Measurements from ENCODE around the gene DENR.
"Not testable (repeated sequence)": the region's sequence is repeated elsewhere in the genome, so short reads cannot be mapped to it uniquely, and the experiment has no call there.

The DENR gene, protein sequence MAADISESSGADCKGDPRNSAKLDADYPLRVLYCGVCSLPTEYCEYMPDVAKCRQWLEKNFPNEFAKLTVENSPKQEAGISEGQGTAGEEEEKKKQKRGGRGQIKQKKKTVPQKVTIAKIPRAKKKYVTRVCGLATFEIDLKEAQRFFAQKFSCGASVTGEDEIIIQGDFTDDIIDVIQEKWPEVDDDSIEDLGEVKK
- long read RNA-seq, donor 1, partial matches to known transcripts = 41 of 58 reads
- long read RNA-seq, donor 1, other reads (novel, unspliced or antisense) = 17 of 58 reads
- long read RNA-seq, donor 2, partial matches to known transcripts = 13 of 22 reads
- long read RNA-seq, donor 2, other reads (novel, unspliced or antisense) = 7 of 22 reads
- long read RNA-seq, donor 3, partial matches to known transcripts = 6 of 16 reads
- long read RNA-seq, donor 3, other reads (novel, unspliced or antisense) = 8 of 16 reads
- long read RNA-seq, donor 4, partial matches to known transcripts = 39 of 53 reads
- long read RNA-seq, donor 4, other reads (novel, unspliced or antisense) = 10 of 53 reads
- long read RNA-seq, donor 5, partial matches to known transcripts = 64 of 87 reads
- long read RNA-seq, donor 5, other reads (novel, unspliced or antisense) = 20 of 87 reads
- long read RNA-seq, donor 6, partial matches to known transcripts = 24 of 32 reads
- long read RNA-seq, donor 6, other reads (novel, unspliced or antisense) = 7 of 32 reads
- long read RNA-seq, donor 7, partial matches to known transcripts = 38 of 68 reads
- long read RNA-seq, donor 7, other reads (novel, unspliced or antisense) = 28 of 68 reads
- long read RNA-seq, donor 8, partial matches to known transcripts = 12 of 23 reads
- long read RNA-seq, donor 8, other reads (novel, unspliced or antisense) = 11 of 23 reads

- DNase-seq = peak; percentile 99
Measured at GRCh38 chr12:122752464-122753318, at the start of gene DENR. Gene DENR, plus strand, starts transcription at chr12:122752824. Its CDS starts 878 bp downstream, at chr12:122753702.

DNA sequence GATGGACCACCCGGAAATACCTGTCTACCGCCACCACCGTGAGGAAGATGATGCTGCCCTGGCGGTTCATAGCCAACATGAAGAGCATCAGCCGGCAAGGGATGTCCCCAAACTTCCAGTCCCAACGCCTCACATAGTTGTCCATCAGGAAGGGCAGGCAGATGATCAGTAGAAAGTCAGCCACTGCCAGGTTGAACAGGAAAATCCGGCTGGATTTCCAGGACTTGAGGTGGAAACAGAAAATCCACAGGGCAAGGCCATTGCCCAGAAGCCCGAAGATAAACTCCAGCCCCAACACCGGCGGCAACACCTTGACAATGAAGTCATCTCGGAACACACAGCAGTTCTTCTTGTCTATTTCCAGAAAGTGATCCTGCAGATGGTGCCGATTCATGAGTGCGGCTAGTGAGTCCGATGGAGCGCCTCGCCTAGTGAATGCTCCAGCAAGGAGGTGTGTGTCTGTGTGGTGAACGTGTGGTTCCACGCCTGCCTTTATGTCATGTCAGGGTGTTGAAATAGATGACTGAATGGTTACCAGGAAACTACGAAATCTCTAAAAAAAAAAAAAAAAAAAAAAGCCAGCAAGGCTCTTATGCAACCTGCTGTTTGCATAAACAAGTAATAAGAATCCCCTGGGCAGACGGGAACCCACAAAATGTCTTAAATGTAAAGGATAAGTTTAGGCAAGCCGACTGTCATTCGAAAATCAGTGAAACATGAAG lies 49.6 kb upstream of the DENR start, which contains the start of gene HCAR2:
HCAR2 (minus strand) TSS at position 468 of the 722 bp plus-strand sequence; CDS start at position 394, 74 bp downstream.
- DNase-seq = not testable (repeated sequence)

DNA sequence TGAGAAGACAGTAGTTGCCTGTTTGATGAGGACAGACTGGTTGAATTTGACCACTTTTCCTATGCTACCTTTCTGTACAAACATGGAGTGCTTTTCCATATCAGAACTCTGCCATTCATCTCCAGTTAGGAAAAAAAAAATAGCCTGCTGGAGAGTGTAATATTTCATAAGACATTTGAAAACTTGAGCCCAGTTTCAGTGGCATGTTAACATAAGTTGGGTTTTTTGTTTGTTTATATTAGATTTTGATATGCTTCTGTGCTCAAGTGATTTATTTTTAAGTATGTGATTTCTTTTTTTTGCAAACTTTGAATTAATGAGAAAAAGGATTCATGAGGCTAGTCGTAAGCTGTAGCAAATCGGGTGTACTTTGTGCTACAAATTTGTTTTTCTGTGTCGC lies 48.8 kb upstream of the DENR start:
- not testable (repeated sequence) for DNase-seq

DNA sequence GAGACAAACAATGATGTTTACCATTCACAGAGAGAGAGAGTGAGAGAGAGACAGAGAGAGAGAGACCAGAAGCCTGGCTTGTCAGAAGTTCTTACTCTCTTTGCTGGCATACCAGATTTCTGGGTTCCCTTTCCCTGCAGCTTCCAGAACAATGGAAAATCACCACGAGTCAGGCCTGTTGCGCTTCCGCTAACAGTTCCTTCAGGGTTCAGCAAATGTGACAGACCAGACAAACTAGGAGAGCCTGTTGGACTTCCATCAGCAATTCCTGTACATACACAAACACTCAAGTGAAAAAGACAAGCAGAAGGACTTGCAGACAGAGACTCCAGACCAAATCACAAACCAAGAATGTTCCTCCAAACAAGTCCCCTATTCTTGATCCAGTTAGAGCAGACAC lies 43.3 kb upstream of the DENR start:
- DNase-seq = not testable (repeated sequence)

DNA sequence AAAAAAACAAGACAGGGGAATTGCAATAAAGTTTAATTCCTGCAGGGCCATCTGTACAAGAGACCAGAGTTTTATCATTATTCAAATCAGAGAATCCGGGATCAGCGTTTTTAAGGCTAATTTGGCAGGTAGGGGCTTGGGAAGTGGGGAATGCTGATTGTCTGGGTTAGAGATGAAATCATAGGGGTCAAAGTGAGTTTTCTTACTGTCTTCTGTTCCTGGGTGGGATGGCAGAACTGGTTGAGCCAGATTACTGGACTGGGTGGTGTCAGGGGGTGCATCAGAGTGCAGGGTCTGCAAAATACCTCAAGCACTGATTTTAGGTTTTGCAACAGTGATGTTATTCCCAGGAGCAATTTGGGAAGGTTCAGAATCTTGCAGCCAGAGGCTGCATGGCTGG lies 42.3 kb upstream of the DENR start:
- DNase-seq = not testable (repeated sequence)

DNA sequence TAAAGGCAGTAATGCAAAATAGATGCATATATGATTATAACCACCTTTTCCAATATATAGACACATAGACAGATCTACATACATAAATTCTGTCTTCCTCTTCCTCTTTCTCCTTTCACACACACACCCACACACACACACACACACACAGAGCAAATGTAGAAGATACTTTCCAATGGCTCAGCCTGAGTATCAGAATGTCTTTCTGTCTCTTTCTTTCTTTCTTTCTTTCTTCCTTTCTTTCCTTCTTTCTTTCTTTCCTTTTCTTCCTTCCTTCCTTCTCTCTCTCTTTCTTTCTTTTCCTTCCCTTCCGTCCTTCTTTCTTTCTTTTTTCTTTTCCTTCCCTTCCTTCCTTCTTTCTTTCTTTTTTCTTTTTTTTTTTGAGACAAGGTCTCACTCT lies 41.4 kb upstream of the DENR start:
- DNase-seq = not testable (repeated sequence)

- DNase-seq = not testable (repeated sequence)
Measured at GRCh38 chr12:122713491-122714188, 39.0 kb upstream of the DENR start.

- DNase-seq = not testable (repeated sequence)
Measured at GRCh38 chr12:122715211-122715610, 37.4 kb upstream of the DENR start.

DNA sequence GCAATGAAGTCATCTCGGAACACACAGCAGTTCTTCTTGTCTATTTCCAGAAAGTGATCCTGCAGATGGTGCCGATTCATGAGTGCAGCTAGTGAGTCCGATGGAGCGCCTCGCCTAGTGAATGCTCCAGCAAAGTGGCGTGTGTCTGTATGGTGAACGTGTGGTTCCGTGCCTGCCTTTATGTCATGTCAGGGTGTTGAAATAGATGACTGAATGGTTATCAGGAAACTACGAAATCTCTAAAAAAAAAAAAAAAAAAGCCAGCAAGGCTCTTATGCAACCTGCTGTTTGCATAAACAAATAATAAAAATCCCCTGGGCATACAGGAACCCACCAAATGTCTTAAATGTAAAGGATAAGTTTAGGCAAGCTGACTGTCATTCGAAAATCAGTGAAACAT lies 36.0 kb upstream of the DENR start, which contains the start of gene HCAR3:
HCAR3 (minus strand) TSS at position 154 of the 400 bp plus-strand sequence; CDS start at position 80, 74 bp downstream.
- DNase-seq = not testable (repeated sequence)

DNA sequence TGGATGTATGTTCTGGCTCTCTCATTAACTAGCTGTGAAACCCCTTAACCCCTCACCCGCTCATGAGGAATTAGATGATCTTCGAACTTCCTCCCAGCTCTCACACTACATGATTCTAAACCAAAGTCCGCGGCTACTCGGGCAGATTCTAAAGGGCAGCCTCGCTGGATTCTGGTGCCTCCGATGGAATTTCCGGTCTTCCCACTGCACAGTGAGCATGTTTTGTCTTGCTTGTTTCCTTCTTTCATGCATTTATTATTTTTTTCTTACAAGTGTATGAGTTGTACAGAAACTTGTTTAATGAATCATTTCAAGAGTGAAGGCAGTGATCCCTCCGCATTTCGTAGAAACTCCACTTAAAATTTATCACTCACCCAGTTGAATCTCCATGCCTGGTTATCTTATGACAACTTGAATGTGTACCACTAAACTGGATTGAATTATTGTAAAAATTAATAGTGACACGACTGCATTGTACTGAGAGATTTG lies 31.5 kb upstream of the DENR start:
- DNase-seq = no peak

DNA sequence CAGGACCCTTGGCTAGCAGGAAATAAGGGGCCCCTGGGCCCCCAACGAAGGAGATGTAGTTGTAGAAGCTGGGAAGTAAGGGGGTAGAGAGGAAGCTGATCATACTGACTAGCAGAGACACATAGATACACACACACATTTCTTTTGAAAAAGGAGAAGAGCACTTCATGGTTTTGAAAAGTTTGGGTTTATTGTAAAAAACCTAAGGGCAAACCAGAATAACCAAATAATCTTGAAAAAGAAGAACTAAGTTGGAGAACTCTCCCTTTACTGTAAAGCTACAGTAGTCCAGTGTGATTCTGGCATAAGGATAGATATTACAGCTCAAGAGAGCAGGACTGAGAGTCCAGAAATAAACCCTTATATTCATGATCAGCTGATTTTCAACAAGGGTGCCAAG lies 30.2 kb upstream of the DENR start:
- no peak for DNase-seq

DNA sequence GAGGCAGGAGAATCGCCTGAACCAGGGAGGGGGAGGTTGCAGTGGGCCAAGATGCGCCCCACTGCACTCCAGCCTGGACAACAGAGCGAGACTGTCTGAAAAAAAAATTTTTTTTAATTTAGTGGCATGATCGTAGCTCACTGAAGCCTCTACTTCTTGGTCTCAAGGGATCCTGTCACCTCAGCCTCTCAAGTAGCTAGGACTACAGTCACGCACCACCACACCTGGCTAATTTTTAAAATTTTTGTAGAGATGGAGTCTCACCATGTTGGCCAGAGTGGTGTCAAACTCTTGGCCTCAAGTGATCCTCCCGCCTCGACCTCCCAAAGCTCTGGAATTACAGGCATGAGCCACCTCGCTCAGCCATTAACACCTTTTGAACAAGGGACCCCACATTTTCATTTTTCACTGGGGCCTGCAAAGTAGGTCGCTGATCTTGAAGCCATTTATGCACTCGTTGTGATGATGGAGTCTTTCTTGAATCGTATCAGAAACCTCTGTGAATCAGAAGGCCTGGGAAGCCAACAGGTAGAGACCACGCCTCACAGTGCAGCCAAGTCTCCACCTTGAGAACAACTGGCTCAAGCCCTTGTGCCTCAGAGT lies 27.9 kb upstream of the DENR start:
- DNase-seq = no peak

GRCh38 chr12:122725452-122726079 lies 27.1 kb upstream of the DENR start:
- DNase-seq = no peak

- DNase-seq = no peak
Measured at GRCh38 chr12:122726080-122726558, 26.5 kb upstream of the DENR start.

DNA sequence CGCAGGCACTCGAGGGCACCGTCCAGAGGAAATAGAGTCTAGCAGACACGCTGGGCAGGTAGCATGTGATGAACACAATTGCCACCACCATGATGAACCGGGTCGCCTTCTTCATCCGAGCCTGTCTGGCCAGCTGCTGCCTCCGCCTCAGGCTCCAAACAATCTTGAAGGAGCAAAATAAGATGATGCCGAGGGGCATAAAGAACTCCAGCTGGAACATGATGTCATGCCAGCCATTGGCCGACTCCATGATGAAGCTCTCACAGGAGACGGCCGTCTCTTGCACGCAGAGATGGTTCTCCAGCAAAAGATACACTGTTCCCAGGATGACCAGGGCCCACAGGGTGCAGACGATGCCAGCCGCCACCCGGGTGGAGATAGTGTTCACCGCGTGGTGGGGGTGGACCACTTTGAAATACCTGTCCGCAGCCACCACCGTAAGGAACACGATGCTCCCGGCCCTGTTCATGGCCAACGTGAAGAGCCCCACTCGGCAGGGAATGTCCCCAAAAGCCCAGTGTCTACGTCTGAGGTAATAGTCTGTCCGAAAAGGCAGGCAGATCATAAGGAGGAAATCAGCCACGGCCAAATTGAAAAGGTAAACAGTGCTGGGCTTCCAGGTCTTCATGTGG lies 22.9 kb upstream of the DENR start:
- DNase-seq = no peak

GRCh38 chr12:122730215-122731014 lies 22.2 kb upstream of the DENR start, which contains the start of gene HCAR1:
Gene HCAR1, minus strand, starts transcription at chr12:122730844. Its CDS starts 505 bp downstream, at chr12:122730339.
- peak; percentile 70 for DNase-seq

GRCh38 chr12:122732170-122732569 lies 20.5 kb upstream of the DENR start:
- DNase-seq = no peak

- DNase-seq = no peak
Measured at GRCh38 chr12:122732611-122733010, 20.0 kb upstream of the DENR start.

Data from right kidney (tissue), 9 donors.